OCI-LY7 (cell line): ENCODE data around the gene DLGAP1. TPM values are rescaled to one million over a fixed set of nuclear protein-coding genes. Genes with fewer than 3 reads are reported as not detected.
A peak's percentile ranks its signal among the peaks of the same experiment; 100 is the strongest.

Experiments used
- BruUV-seq: library from RNA; stranded (reverse); fragments of 400-500 nt; replicated peaks from 2 replicates; lab custom pipeline; 2021; lab: Mats Ljungman, UMichigan
- CTCF ChIA-PET: fragments of 300-600 bp; sonication (Branson Sonifier 250); formaldehyde crosslinking; loops from one replicate; lab custom pipeline; 2022; ENCODE audit warnings: antibody characterized with exemption; ENCODE audit not compliant: unreplicated experiment; lab: Charles Lee
- POLR2A ChIA-PET: fragments of 300-600 bp; sonication (Branson Sonifier 250); formaldehyde crosslinking; loops from one replicate; lab custom pipeline; 2022; ENCODE audit warnings: antibody characterized with exemption; lab: Charles Lee
- DNase-seq: peaks from one replicate; pipeline ENCODE4 v3.0.0-alpha.2; 2015; ENCODE audit warnings: low spot score
- H2AFZ ChIP-seq: fragments of 200-600 bp; sonication (generic), shearing (Covaris generic); 2 replicates; pipeline ENCODE4 v1.6.1; 2014; ENCODE audit warnings: mild to moderate bottlenecking, antibody characterized with exemption, low read length, moderate library complexity
- H3K27ac ChIP-seq: fragments of 200-600 bp; sonication (generic); 2 replicates; pipeline ENCODE4 v1.5.1; 2014; ENCODE audit warnings: mixed run types, low read depth, mild to moderate bottlenecking, moderate library complexity, low read length, inconsistent platforms; ENCODE audit not compliant: poor library complexity, severe bottlenecking
- H3K36me3 ChIP-seq: fragments of 200-600 bp; sonication (generic); 2 replicates; pipeline ENCODE4 v1.6.1; 2014; ENCODE audit warnings: mild to moderate bottlenecking, antibody characterized with exemption, low read length, moderate library complexity, mixed read lengths; ENCODE audit not compliant: insufficient read depth
- H3K4me1 ChIP-seq: fragments of 200-600 bp; sonication (generic); 2 replicates; pipeline ENCODE4 v1.5.1; 2014; ENCODE audit warnings: mild to moderate bottlenecking, low read length; ENCODE audit not compliant: insufficient read depth, poor library complexity, severe bottlenecking
- H3K4me2 ChIP-seq: fragments of 200-600 bp; sonication (generic); 2 replicates; pipeline ENCODE4 v1.6.1; 2014; ENCODE audit warnings: mild to moderate bottlenecking, low read length
- H3K4me3 ChIP-seq: fragments of 200-600 bp; sonication (generic); 2 replicates; pipeline ENCODE4 v1.5.1; 2014; ENCODE audit warnings: mild to moderate bottlenecking, low read depth, low read length; ENCODE audit not compliant: poor library complexity, severe bottlenecking
- H3K79me2 ChIP-seq: fragments of 200-600 bp; sonication (generic); 2 replicates; pipeline ENCODE4 v1.6.1; 2016; ENCODE audit warnings: low read depth, mild to moderate bottlenecking, low read length, moderate library complexity, mixed read lengths; ENCODE audit not compliant: insufficient read depth
- H3K9me2 ChIP-seq: fragments of 200-600 bp; sonication (generic); 2 replicates; pipeline ENCODE4 v1.6.1; 2016; ENCODE audit warnings: mild to moderate bottlenecking, low read length, mixed read lengths; ENCODE audit not compliant: insufficient read depth
- H3K9me3 ChIP-seq: fragments of 200-600 bp; sonication (generic); 2 replicates; pipeline ENCODE4 v1.6.1; 2014; ENCODE audit warnings: mild to moderate bottlenecking, mixed run types, low read length, mixed read lengths
- H4K20me1 ChIP-seq: fragments of 200-600 bp; sonication (generic); 2 replicates; pipeline ENCODE4 v1.6.1; 2014; ENCODE audit warnings: mild to moderate bottlenecking, antibody characterized with exemption, low read length, moderate library complexity, mixed read lengths; ENCODE audit not compliant: insufficient read depth
- EZH2phosphoT487 ChIP-seq: fragments of 200-600 bp; sonication (generic); IDR thresholded peaks from 2 replicates; pipeline ENCODE4 v1.6.1; 2018; ENCODE audit warnings: low read depth, borderline replicate concordance, mild to moderate bottlenecking, mixed run types, antibody characterized with exemption, low read length, moderate library complexity, mixed read lengths
- intact Hi-C: fragments of 100-400 bp; cut with micrococcal nuclease; formaldehyde crosslinking; loops from one replicate; pipeline ENCODE4 v1.10.0; 2022; ENCODE audit not compliant: unreplicated experiment
- total RNA-seq, 2 experiments: library from RNA; depleted of rRNA in 1 of 2; stranded (reverse); fragments of >200 nt in 1 of 2; shearing (Covaris generic) in 1 of 2; gene quantifications; 2 replicates each; pipeline ENCODE4 v1.2.3, GENCODE V29; 2014 to 2022
- TF ChIP-seq, protein P1 (sequence below): fragments of 200-600 bp; sonication (generic); conservative IDR thresholded peaks from 2 replicates; pipeline ENCODE4 v1.5.1; 2014; ENCODE audit warnings: mild to moderate bottlenecking, antibody characterized with exemption, low read length, moderate library complexity, mixed read lengths

DLGAP1 gene
- total RNA-seq, 2 experiments from 2014 or later: 0.22 TPM; not detected in 1

DNA sequence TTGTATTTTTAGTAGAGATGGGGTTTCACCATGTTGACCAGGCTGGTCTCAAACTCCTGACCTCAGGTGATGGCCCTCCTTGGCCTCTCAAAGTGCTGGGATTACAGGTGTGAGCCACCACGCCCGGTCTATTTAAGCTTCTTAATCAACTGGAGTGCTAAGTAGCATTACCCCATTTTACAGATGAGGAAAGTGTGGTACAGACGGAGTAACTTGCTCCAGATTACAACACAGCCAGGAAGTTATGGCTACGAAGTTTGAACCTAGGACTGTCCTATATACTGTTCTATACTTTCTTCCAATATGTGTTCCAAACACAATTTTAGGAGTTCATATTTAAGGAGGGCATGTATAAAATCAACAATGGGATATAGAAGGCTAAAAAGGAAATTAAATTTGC is 807.5 kb downstream of the DLGAP1 start:
- H3K4me3 ChIP-seq: no peak overlapping the region
- no peak overlapping the region for H3K27ac ChIP-seq
- H2AFZ ChIP-seq: 0 out of 2 replicates have a peak overlapping the region, but pooled peaks have one; percentile 68
- H3K4me1 ChIP-seq: peaks cover 49% of the 10 kb centered on the region
- ChIA-PET CTCF (interaction anchor here (0.6 kb wide), 1 partner anchor 1077 kb away, joined by 3 read pairs; the partner anchor contains the start of genes METTL4 and NDC80), POLR2A (interaction anchor here (0.7 to 1.3 kb wide), 2 partner anchors 10 to 14 kb away, joined by 3 to 4 read pairs; no protein-coding TSS in a partner anchor)
- H3K4me2 ChIP-seq: no peak overlapping the region
- TF ChIP-seq EZH2phosphoT487: no peak
- TF ChIP-seq, protein P1, sequence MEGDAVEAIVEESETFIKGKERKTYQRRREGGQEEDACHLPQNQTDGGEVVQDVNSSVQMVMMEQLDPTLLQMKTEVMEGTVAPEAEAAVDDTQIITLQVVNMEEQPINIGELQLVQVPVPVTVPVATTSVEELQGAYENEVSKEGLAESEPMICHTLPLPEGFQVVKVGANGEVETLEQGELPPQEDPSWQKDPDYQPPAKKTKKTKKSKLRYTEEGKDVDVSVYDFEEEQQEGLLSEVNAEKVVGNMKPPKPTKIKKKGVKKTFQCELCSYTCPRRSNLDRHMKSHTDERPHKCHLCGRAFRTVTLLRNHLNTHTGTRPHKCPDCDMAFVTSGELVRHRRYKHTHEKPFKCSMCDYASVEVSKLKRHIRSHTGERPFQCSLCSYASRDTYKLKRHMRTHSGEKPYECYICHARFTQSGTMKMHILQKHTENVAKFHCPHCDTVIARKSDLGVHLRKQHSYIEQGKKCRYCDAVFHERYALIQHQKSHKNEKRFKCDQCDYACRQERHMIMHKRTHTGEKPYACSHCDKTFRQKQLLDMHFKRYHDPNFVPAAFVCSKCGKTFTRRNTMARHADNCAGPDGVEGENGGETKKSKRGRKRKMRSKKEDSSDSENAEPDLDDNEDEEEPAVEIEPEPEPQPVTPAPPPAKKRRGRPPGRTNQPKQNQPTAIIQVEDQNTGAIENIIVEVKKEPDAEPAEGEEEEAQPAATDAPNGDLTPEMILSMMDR: no peak
- BruUV-seq: no TSS peak
- H3K9me2 ChIP-seq: no peaks in the 10 kb centered on the region
- H4K20me1 ChIP-seq: no peaks in the 10 kb centered on the region
- no peaks in the 10 kb centered on the region for H3K9me3 ChIP-seq
- intact Hi-C loops: no loop called here
- DNase-seq: no peak
- no peaks in the 10 kb centered on the region for H3K79me2 ChIP-seq
- H3K36me3 ChIP-seq: no peaks in the 10 kb centered on the region

DNA sequence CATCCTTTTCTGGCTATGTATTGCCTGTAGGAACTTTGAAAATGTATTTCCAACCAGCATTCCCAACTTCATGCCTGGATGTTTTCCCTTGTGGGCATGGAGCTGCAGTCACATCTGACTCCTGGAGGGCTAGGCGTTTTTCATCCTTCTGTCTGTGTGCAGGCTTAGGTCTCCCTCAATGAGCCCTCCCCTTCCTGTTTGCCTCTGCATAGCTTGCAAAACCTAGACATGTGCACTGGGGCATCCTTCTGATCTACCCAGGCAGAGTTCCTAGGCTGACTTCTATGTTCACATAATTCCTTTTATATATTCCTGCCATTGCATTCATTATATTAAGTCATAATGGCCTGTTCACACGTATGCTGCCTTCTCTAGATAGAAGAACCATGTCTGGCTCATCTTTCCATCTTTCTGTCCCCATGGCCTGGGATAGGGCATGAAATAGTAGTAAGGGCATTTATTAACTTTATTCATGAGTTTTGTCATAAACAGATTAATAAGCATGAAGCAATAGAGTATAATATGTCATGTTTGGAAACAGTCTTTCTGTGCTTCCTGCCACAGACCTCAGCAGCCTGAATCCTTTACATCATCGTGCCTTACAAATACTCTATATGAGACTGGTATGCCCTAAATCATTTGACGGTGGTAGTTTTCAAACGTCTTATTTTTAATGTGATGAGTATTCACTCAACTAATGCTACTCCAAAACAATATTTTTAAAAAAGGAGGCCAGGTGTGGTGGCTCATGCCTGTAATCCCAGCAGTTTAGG is 809.5 kb downstream of the DLGAP1 start:
- Histone ChIP-seq H2AFZ (peak overlapping the region; percentile 24; the same call in 1 of the 2 replicates), H3K9me2 (no peaks in the 10 kb centered on the region), H3K79me2 (no peaks in the 10 kb centered on the region), H3K9me3 (no peaks in the 10 kb centered on the region), H3K36me3 (no peaks in the 10 kb centered on the region), H3K27ac (peak overlapping the region; percentile 28), H3K4me1 (peaks cover 44% of the 10 kb centered on the region), H3K4me2 (peak overlapping the region; percentile 25), H4K20me1 (no peaks in the 10 kb centered on the region), H3K4me3 (no peak overlapping the region)
- POLR2A ChIA-PET: interaction anchor here (0.5 to 0.8 kb wide), 4 partner anchors 9 to 348 kb away, joined by 3 to 4 read pairs (median 4); no protein-coding TSS in a partner anchor
- TF ChIP-seq EZH2phosphoT487: no peak
- TF ChIP-seq, protein P1: no peak
- CTCF ChIA-PET: interaction anchor here (0.6 kb wide), 1 partner anchor 59 kb away, joined by 3 read pairs; no protein-coding TSS in a partner anchor
- intact Hi-C loops: no loop called here
- no TSS peak for BruUV-seq
- DNase-seq: peak; percentile 56
